ENCODE measurements around the gene SLC16A13.
"Not testable (repeated sequence)": the region's sequence is repeated elsewhere in the genome, so short reads cannot be mapped to it uniquely, and the experiment has no call there.

SLC16A13 gene, protein sequence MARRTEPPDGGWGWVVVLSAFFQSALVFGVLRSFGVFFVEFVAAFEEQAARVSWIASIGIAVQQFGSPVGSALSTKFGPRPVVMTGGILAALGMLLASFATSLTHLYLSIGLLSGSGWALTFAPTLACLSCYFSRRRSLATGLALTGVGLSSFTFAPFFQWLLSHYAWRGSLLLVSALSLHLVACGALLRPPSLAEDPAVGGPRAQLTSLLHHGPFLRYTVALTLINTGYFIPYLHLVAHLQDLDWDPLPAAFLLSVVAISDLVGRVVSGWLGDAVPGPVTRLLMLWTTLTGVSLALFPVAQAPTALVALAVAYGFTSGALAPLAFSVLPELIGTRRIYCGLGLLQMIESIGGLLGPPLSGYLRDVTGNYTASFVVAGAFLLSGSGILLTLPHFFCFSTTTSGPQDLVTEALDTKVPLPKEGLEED

DNA sequence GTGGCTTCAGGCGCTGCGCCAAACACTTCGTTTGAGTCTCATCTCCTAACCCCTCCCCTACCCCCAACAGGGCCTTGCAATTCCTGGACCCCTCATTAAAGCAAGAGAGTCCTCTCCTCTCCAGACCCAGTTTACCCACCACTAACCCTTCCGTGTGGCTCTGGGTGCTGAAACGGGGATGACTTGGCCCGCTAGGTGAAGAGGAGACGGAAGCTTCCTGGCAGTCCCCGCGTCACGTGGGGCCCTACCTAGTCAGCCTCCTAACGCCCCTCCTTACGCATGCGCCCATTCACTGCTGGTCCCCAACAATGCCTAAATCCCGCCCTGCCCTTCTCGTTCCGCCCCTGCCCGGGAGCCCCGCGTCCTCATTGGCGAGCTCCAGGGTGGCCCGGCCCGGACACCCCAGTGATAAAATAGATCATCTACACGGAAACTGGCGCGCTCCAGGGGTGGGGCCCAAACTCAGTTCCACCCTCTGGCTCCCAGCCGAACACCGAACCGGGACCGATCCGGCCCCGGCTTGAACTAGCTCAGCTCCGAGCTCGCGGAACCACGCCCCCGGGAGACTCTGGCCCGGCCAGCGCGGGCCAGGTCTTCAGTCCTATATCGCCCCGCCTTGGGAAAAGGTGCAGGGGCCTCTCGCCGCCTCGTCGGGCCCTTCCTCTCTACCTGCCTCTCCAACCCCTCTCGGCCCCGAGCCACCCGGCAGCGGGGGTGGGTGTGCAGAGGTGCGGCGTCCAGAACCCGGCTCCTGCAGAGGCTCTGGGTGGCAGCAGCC is at the start of gene SLC16A13:
Gene SLC16A13, plus strand, starts transcription at position 425 of the 778 bp plus-strand sequence. CDS start 368 bp downstream, outside the sequence.
- peak; percentile 79 to 81 for DNase-seq

DNA sequence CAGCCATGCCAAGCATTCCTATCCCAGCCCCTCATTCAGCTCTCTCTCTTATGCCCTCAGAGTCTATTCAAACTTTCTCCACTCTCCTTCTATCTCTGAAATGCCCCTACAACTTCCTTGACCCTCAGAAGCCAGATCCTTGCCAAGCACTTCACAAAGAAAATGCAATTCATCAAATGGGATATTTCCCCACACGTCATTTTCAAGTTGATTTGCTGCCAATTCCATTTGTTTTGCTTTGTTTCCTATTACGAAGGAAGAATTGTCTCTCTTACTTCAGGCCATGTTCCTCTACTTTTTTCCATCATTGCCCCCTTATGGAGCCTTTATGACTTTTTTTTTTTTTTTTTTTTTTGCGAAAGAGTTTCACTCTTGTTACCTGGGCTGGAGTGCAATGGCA is 49.1 kb upstream of the SLC16A13 start:
- no peak for DNase-seq

DNA sequence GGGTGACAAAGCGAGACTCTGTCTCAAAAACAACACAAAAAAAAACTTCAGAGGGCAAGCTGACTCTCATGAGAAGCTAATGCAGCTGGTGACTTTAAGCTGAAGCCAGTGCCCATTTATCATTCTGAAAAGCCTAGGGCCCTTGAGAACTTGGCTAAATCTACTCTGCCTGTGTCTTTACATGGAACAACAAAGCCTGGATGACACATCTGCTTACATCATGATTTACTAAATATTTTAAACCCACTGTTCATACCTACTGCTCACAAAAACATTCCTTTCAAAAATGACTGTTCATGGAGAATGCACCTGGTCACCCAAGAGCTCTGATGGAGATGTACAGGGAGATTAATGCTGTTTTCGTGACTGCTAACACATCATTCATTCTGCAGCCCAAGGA is 46.0 kb upstream of the SLC16A13 start:
- no peak for DNase-seq

DNA sequence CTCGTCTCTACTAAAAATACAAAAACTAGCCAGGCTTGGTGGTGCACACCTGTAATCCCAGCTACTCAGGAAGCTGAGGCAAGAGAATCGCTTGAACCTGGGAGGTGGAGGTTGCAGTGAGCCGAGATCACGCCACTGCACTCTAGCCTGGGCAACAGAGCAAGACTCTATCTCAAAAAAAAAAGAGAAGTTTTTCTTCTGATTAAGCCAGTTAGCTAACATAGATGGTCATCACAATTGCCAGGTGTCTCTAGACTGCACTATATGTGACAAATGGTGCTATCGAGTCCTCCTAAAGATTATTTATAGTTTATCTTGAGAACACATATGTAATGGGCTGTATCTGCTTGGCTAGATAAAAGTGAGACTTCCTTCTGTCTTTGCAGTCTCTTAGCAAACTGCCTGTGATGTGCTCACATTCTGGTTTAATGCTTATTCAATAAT is 42.2 kb upstream of the SLC16A13 start:
- not testable (repeated sequence) for DNase-seq

DNA sequence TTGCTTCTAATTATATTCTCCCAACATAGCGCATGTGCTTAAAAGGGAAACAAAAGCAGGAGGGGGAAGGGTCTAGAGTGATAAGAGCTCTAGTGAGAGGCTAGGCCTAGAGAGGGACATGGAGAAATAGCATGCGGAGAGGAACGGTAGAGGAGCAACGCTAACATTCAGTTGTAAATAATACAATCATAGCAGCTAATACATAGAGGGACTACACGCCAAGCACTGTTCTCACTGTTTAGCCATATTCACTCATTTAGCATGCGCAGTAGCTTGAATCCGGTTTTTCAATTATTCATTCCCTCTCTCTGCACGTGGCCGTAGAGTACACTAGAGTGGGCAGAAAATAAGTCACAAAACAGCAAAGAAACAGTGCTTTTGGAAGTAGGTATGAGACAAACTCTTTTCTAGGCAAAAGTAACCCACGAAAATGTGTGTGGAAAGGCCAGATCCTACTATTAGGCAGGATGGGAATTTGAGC is 41.7 kb upstream of the SLC16A13 start:
- no peak for DNase-seq

DNA sequence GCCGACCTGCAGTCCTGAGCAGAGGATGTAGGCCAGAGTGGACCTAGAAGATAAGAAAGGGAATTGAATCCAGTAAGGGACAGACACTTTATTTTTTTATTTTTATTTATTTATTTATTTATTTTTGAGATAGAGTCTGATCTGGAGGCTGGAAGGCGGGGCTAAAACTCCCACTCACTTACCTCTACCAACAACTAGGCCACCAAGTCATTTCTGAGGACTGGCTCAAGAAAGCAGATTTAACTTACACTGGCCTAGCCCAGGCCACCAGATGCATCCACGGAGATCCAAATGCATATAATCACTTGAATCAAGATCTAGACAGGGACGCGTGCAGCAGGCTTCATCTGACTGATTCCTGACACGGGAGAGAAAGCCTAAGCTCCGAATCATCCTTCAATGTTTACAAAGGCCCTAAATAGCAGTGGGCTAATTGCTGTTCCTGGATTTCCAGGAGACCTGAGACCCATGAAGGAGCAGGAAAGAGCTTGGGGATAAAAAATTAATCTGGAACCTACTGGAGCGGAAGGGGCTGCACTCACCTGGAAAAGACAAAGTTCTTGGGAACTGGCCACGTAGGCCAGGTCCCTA is 41.1 kb upstream of the SLC16A13 start:
- DNase-seq: no peak

DNA sequence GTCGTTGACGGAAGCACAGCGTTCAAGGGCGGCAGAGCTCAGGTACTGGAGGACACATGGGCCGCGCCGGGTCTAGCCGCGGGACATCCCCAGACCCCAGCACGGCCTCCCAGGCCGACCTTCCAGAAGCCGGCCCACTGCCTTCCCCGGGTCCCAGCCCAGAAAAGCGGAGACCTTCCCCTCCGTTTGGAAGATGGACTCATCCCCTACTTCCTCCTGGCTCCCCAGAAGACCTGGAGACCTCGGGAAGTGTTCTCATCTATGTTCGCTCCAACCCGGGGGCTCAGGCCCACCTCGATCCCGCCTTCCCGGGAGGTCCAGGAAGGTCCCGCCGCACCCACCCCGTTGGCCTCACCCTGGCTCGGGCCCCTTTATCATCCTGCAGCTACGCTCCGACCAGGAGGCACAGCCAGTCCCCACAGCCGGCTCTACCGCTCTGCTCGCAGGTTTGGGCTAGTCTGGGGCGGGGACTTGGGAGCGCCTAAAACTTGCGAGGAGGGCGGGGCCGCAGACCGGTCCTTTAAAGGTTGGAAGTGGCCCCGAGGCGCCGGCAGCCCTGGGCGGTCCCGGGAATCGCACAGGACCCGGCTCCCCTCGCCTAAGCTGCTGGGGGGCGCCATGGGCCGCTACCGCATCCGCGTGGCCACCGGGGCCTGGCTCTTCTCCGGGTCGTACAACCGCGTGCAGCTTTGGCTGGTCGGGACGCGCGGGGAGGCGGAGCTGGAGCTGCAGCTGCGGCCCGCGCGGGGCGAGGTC is 40.1 kb upstream of the SLC16A13 start, which contains the start of gene ALOX12:
Gene ALOX12, plus strand, starts transcription at position 550 of the 756 bp plus-strand sequence. Its CDS starts 69 bp downstream, at position 619.
- DNase-seq: no peak

DNA sequence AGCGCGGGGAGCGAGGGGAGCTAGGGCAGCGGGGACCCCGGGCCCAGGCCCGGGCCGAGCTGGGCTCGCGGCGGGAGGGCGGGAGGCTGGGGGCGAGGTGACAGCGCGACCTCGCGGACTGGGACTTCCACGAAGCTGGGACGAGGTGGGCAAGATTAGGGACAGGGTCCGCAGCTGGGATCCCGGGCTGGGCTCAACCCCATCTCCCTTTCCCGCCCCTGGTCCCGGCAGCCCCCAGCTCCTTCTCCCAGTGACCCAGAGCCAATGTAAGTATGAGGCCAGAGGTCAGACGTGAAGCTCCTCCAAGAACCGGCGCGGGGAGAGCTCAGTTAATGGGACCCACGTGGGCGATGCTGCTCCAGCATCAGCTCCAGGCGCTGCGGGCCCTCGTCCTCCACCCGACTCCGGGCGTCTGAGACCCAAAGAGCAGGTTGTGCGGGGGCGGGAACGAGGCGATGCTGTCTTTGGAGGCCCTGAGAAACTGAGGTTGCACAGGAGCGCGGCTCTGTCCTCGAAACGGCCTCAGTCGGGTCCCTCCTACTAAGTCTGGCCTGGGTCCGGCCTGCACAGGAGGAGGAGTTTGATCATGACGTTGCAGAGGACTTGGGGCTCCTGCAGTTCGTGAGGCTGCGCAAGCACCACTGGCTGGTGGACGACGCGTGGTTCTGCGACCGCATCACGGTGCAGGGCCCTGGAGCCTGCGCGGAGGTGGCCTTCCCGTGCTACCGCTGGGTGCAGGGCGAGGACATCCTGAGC is 39.4 kb upstream of the SLC16A13 start:
- no peak for DNase-seq

DNA sequence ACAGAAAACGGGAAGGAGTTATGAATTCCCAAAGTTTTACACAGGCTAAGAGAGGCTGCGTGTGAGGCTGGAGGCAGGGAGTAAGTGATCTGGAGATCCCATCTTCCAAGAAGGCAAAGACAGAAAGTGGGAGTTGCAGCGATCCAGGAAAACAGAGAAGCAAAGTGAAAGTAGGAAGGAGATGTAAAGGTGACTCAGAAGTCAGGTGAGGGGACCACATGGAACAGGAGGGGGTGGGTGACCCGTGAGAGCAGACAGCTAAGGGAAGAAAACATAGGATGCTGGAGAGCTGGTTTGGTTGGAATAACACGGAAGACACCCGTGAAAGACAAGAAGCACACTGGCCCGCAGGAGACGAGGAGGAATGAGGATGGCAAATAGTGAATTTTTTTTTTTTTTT is 38.6 kb upstream of the SLC16A13 start:
- DNase-seq: no peak

DNA sequence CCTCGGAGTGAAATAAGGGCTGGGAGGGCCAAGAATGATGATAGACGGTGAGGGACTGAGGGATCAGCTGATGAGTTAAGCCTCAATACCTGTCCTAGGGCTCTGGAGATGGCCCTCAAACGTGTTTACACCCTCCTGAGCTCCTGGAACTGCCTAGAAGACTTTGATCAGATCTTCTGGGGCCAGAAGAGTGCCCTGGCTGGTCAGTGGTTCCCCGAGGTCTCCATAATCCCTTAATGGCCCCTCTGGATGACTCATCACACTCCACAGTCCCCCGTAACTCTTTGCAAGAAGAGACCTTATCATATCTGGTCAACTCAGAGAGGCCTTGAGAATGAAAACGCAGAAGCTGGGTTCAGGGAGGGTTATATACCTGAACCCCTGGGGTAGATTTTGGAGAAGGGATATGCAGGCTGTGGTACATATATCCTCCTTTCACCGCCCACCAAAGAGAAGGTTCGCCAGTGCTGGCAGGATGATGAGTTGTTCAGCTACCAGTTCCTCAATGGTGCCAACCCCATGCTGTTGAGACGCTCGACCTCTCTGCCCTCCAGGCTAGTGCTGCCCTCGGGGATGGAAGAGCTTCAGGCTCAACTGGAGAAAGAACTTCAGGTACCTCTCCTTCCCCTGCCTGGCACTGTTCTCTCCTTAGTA is 36.8 kb upstream of the SLC16A13 start:
- DNase-seq: no peak

DNA sequence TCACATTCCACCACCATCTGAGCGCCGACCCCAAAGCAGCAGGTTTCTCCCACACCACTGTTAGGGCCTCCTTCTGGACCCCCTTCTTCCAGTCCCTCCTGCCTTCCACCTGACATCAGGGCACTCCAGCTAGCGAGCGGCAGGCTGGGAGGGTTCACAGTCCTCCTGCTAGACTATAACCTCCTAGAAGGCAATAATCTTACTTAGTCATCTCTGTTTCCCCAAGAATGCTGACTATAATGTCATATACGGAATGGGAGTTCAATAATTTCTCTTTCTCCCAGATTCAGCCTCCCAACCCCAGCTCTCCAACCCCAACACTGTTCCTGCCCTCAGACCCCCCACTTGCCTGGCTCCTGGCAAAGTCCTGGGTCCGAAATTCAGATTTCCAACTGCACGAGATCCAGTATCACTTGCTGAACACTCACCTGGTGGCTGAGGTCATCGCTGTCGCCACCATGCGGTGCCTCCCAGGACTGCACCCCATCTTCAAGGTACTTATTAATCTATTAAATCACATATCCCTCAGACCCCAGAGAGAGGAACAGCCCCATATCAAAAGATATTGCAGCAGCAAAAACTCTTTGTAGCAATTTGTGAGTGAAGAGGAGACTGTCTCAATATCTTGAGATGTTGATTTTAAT is 34.4 kb upstream of the SLC16A13 start:
- DNase-seq: no peak

DNA sequence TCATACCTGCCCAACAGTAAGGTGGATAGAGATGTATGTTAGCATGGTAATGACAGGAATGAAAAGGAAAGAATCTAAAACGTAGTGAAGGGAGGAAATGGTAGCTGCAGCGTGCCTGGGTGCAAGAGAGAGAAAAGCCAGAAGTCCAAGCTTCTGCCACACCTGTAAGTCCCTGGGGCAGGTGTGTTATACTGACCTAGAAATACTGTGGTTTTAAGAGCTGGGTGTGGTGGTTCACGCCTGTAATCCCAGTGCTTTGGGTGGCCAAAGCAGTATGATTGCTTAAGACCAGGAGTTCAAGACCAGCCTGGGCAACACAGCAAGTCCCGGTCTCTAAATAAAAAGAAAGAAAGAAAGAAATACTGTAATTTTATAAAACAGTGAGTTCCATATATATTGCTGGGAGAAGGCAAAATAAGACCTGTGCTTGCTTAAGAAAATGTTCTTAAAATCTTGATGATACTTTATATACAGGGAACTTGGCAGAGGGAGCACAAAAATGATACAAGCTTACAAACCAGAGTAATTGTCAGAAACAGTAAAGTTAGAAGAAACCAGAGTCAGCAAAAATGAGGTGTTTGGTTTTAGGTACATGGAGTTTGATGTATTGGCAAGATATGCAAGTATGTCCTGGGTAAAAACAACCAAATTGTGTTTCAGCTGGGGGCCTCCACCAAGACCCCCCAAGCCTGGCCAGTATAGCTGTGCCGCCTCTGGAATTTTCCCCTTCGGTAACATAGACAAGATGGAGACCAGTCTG is 33.3 kb upstream of the SLC16A13 start:
- no peak for DNase-seq

DNA sequence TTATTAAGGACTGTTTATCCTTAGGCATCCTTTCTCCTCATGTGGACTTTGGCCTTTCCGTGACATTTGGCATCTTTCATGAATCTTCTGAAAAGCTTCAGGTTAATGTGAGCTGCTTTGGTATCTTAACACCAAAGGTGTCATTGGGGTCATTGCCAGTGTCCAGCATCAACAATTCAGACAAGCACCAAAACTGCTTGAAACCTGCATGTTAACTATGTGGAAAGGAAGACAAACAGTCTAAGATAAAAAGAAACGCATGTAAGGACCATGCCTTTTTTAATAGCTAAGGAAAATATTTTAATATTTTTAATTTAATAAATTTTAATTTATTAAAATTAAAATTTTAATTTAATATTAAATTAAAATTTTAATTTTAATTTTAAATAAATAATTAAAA is 32.1 kb upstream of the SLC16A13 start:
- DNase-seq: no peak

DNA sequence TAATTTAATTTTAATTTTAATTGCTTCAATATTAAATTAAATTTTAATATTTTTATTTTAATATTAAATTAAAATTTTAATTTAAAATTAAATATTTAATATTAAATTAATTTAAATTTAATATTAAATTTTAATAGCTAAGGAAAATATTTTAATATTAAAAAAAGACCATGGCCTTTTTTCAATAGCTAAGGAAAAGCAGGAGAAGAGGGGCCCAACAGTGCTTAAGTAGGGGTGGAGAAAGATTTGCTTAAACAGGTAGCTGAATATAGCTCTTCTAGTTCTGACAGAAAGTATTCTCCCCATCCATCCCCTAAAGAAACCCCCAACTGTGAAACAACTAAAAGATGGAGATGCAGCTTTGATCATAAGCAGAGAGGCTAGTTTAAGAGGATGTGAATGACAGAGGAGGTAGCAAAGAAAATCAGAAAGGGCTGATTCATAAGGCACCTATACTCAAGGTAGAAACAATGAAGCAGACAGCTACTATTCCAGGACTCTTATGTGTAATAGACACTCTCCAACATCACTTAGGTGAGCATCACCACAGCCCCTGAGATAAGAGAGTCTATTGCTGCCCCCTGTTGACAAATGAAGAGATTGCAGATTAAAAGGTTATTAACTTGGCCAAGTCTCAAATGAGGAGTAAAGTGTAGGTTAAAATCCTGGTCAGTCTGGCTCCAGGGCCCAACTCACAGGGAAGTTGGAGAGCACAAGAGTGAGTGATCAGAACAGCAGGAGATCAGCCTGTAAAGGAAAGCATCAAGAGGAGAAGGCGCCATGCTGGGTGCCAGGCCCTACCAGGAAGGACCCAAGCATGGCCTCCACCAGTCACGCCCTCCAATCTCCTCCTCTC is 31.2 kb upstream of the SLC16A13 start:
- DNase-seq: peak in 1 of 2 experiments; percentile 20

DNA sequence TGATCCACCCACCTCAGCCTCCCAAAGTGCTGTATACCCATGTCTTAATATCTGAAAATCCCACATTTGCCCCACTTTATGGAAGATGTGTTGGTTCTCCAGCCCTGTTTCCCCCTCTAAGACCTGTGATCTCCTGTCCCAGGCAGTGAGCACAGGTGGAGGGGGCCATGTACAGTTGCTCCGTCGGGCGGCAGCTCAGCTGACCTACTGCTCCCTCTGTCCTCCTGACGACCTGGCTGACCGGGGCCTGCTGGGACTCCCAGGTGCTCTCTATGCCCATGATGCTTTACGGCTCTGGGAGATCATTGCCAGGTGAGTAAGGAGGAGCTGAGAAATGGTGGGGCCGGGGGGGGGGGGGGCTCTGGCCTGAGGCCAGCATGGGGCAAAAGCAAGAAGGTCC is 30.1 kb upstream of the SLC16A13 start:
- no peak for DNase-seq

DNA sequence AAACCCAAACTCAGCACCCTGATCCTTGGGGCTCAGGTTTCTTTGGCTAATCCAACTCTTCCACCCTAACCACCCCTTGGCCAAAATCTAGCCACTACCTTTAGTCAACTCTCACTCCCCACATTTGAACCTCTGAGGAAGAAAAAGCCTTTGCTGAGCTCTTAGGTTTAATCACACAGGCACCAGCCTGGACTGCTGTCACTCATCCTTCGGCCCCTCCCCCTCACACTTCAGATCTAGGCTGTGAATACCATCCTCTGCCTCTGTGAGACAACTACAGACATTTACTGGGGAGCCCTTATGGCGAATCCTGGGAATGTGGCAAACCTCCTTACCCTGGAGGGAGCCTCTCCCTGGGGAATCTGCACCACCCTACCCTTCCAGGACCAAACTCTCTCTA is 28.7 kb upstream of the SLC16A13 start:
- no peak for DNase-seq

DNA sequence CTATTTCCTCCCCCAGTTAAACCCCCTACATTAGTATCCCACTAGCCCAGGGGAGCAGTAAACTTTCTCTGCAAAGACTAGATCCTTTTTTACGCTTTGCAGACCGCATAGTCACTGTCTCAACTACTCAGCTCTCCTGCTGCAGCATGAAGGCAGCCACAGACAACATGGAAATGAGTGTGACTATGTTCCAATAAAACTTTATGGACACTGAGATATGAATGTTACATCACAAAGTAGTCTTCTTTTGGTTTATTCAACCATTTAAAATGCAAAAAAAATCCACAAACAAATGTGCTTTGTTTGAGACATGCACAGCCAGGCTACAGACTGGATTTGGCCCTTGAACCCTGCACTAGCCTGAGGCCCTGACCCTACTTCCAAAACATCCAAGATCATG is 25.3 kb upstream of the SLC16A13 start:
- DNase-seq: no peak

DNA sequence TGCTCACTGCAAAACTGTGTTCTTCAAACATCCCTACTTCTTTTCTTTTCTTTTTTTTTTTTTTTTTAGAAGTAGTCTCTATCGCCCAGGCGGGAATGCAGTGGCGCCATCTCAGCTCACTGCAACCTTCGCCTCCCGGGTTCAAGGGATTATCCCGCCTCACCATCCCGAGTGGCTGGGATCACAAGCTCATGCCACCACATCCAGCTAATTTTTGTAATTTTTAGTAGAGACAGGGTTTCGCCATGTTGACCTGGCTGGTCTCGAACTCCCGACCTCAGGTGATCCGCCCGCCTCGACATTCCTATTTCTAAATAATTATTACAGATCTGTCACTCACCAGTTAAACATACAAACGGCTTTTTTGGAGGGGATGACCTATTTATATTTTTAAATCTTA is 24.4 kb upstream of the SLC16A13 start:
- no peak for DNase-seq

DNA sequence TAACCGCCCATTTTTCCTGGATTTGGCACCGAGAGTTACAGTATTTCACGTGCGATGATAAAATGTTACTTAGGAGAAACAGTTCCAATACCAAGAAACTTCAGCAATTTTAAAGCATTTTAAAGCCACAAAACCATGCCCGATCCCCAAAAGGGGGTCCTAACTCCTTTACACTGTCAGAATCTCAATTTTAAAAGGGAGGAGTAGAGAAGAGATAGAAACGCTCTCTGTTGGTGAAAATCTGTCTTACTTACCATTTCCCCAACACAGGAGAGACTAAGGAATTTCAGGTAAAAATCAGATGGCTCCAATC is 23.9 kb upstream of the SLC16A13 start:
- DNase-seq: no peak
